H1 (cell line): ENCODE data around the gene MFAP5. TPM values are rescaled to one million over a fixed set of nuclear protein-coding genes. Genes with fewer than 3 reads are reported as not detected.

Experiments used
- EZH2 ChIP-seq: fragments of 200-600 bp; sonication (generic); IDR thresholded peaks from 2 replicates; pipeline ENCODE4 v1.7.1; 2012; ENCODE audit warnings: low read depth, mild to moderate bottlenecking, moderate library complexity, low read length, inconsistent platforms; ENCODE audit not compliant: severe bottlenecking
- KDM1A ChIP-seq: fragments of 200-600, 300-600 bp; sonication (generic); IDR thresholded peaks from 2 replicates; pipeline ENCODE4 v1.7.1; 2016; ENCODE audit warnings: mild to moderate bottlenecking, low read length, borderline replicate concordance
- NRF1 ChIP-seq: IDR thresholded peaks from 2 replicates; pipeline ENCODE4 v1.6.1; 2011; ENCODE audit warnings: mild to moderate bottlenecking, low read depth, low read length, improper control_type of control experiment
- SP4 ChIP-seq: IDR thresholded peaks from 2 replicates; pipeline ENCODE4 v1.6.1; 2012; ENCODE audit warnings: low read length, inconsistent platforms
- TBP ChIP-seq: IDR thresholded peaks from 2 replicates; pipeline ENCODE4 v1.6.1; 2011; ENCODE audit warnings: low read depth, low read length, improper control_type of control experiment
- polyA plus RNA-seq, 7 experiments: library from polyadenylated mRNA; depleted of rRNA in 3 of 7; stranded (reverse) in 5 of 7; unstranded in 2 of 7; fragments of >200 nt in 5 of 7; fragments of 200-250 nt in 2 of 7; gene quantifications; 1 replicate in 5 of 7; 2 replicates in 1 of 7; 4 replicates in 1 of 7; pipeline versions ENCODE4 v1.2.1 to v1.2.3, GENCODE V29; 2011 to 2013; ENCODE audit warnings: missing spikeins in 2 of 7, mixed read lengths in 2 of 7
- total RNA-seq: library from RNA; stranded (reverse); fragmentation: NEBNext Ultra II Directional; extraction: Animal tissue kit (Norgen Biotek cat#: 25700); gene quantifications from 2 replicates; pipeline ENCODE4 v1.2.1, GENCODE V29; 2021

Gene MFAP5
- total and polyA plus RNA-seq, 2 of the 8 experiments (the other 6 are each of a cell fraction or from before 2014, with no cell fraction given): 0.60 to 0.86 TPM

DNA sequence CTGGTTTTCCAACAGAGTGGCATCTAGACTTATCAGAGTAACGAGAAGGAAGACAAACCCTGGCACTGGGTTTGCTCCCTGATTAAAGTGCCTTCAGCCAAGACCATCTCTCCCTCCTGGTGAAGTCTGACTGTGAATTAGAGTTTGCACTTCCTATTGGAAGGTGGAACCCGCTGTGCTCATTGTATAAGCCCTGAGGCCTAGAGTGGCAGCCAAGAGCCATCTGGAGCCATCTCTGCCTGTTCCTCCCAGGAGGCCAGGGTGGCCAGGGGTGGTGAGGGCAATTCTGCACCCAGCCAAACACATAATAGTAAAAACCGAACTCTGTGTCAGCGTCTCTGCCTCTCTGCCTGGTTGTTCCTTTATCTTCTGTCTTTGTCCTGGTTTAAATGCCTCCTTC lies 25.0 kb downstream of the MFAP5 start (continued):
- TF ChIP-seq TBP (no peak), NRF1 (no peak), KDM1A (no peak), EZH2 (no peak), SP4 (no peak)
